Measurements from ENCODE around the gene DTNB.

GRCh38 chr2:25483607-25484266 lies 189.6 kb downstream of the DTNB start:
- TF ChIP-seq CTCF (IDR thresholded peaks at IDR 0.05), result no peak
- no peak for TF ChIP-seq POLR2A (IDR thresholded peaks at IDR 0.05)
